GM18519 (cell line): ENCODE results near the gene PCAT6.
"Not testable (repeated sequence)": the region's sequence is repeated elsewhere in the genome, so short reads cannot be mapped to it uniquely, and the experiment has no call there.

ENCODE experiments used
- ATAC-seq: cut with Tn5 transposase; IDR thresholded peaks from one replicate; pipeline ENCODE4 v1.9.1; 2021; ENCODE audit warnings: mild to moderate bottlenecking, moderate library complexity; ENCODE audit not compliant: unreplicated experiment, low FRiP score

The PCAT6 gene

GRCh38 chr1:202806845-202807450 is 3.8 kb upstream of the PCAT6 start:
- no peak for ATAC-seq

- no peak for ATAC-seq
Measured at GRCh38 chr1:202807451-202807925, 3.3 kb upstream of the PCAT6 start.

GRCh38 chr1:202807926-202808757 is 2.6 kb upstream of the PCAT6 start, which contains the start of gene KDM5B:
TSS of gene KDM5B (minus strand) at chr1:202808421. CDS start at chr1:202808305, 116 bp downstream.
- no peak for ATAC-seq

- ATAC-seq, result no peak
Measured at GRCh38 chr1:202809597-202810159, 1.1 kb upstream of the PCAT6 start.

- no peak for ATAC-seq
Measured at GRCh38 chr1:202810193-202810614, 550 bp upstream of the PCAT6 start.

- ATAC-seq, result no peak
Measured at GRCh38 chr1:202811296-202812175, 782 bp downstream of the PCAT6 start.

- no peak for ATAC-seq
Measured at GRCh38 chr1:202812176-202813026, 1.6 kb downstream of the PCAT6 start.

- ATAC-seq, result no peak
Measured at GRCh38 chr1:202815120-202815519, 4.4 kb downstream of the PCAT6 start.

- no peak for ATAC-seq
Measured at GRCh38 chr1:202818819-202819218, 8.1 kb downstream of the PCAT6 start.

- ATAC-seq, result no peak
Measured at GRCh38 chr1:202821467-202821866, 10.7 kb downstream of the PCAT6 start.

- no peak for ATAC-seq
Measured at GRCh38 chr1:202825748-202826147, 15.0 kb downstream of the PCAT6 start.

GRCh38 chr1:202829223-202829622 is 18.5 kb downstream of the PCAT6 start:
- ATAC-seq, result not testable (repeated sequence)

GRCh38 chr1:202831906-202832305 is 21.2 kb downstream of the PCAT6 start:
- no peak for ATAC-seq

- ATAC-seq, result no peak
Measured at GRCh38 chr1:202834771-202835547, 24.2 kb downstream of the PCAT6 start.

- ATAC-seq, result no peak
Measured at GRCh38 chr1:202835548-202836072, 24.9 kb downstream of the PCAT6 start.

- no peak for ATAC-seq
Measured at GRCh38 chr1:202836623-202837403, 26.1 kb downstream of the PCAT6 start.

GRCh38 chr1:202837746-202838262 is 27.1 kb downstream of the PCAT6 start:
- no peak for ATAC-seq

- ATAC-seq, result no peak
Measured at GRCh38 chr1:202843081-202843480, 32.3 kb downstream of the PCAT6 start.
